GM15510 (cell line): Measurements from ENCODE around the gene SRGAP3.

ENCODE experiments used
- POLR2A ChIP-seq: IDR thresholded peaks from 3 replicates; pipeline ENCODE4 v1.6.1; 2011; ENCODE audit warnings: borderline replicate concordance; ENCODE audit not compliant: insufficient read length; ENCODE audit errors: extremely low read depth

SRGAP3 gene

DNA sequence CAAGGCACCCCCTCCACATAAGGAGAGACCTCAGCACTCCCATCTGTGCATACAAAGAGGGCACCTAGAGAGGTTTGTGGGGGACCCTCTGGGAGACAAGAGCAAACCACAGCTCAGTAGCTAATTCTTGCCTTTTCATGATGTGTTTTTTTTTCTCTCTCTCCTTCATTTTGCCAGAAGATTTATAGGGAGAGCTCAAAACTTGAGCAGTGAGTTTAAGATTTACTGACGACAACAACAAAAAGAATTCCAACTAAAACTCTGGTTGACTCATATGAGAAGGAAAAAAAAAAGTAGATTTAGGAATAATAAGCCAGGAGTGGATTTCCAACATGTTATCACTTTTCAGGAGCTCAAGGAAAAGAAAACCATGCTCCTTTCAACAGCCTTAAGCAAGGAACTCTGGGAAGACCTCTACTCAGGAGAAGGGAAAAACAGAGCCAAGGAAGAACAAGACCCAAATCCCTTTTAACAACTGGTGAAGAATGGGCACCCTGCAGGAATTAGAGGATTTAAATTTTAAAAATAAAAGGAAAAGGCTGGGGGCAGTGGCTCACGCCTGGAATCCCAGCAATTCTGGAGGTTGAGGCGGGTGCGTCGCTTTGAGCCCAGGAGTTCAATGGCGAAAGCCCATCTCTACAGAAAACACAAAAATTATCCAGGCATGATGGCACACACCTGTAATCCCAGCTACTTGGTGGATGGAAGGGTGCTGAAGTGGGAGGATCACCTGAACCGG, 228.0 kb downstream of the SRGAP3 start:
- TF ChIP-seq POLR2A, result no peak

DNA sequence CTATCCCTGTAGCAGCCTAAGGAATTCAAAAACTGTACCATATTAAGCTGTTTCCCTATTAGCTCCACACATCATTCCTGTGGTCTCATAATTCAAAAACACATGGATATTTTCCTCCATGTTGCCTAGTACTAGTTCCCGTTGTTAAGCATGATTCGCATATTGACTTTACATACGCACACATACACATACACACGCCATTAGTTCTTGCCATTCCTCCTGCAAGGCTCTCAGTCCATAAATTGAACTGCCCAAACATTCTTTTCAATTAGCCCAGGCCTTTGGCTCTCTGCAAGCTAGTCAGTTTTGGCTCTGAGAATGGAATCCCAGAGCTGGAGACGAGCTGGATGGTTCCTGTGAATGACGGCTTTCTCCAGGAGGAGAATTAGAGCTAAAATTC, 229.0 kb downstream of the SRGAP3 start:
- TF ChIP-seq POLR2A, result no peak

- no peak for TF ChIP-seq POLR2A
Observed at GRCh38 chr3:9019259-9019961, 230.0 kb downstream of the SRGAP3 start.

DNA sequence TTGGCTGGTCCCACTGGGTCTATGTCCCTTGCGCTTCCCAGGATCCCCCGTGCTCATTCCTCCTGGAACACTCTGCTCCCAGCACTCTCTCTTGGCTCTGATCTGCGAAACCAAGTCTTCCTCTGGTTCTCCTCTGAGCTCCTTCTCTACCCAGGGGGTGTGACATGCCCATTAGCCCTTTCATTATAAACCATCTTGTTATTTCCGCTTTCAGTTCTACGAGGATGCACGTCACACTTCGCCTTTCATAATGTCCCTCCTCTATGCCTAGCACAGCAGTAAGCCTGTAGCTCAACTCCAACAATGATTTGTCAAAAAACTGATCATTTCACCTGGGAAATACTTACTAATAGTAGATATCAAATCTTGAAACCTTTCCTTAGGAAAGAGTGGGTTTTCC, 234.2 kb downstream of the SRGAP3 start:
- TF ChIP-seq POLR2A, result no peak

DNA sequence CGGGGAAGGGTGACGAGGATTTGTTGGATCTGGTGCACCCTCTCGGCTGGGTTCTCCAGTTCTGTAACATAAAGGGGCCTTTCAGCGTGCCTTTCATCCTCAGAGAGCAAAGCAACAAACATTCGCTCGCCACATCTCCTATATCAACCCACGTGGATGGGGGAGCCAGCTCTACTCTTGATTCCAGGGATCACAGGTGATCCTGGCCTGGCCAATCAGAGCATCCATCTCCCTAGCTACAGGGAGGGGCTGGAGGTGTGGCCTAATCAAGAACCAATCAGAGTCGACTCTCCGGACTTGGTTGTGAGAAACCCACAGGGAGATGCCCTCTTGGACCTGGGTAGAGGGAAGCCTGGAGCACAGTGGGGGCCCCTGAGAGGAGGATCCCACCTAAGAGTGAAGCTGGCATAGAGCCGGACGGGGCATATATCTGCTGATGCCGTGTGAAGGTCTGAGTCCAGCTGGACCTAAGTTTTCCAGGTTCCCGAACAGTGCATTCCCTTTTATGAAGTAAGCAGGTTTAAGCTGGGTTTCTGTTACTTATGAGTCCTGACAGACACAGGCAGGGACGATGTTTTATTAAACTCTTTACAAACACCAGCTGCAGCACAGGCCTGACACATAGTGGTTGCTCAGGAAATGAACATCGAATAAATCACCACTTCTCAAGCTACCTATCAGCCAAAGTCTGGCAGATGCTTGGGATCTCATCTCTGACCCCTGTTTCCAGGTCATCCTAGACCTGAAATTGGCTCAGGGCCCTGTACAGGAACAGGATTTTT, 235.5 kb downstream of the SRGAP3 start:
- no peak for TF ChIP-seq POLR2A

- TF ChIP-seq POLR2A, result no peak
Observed at GRCh38 chr3:9012521-9012920, 236.9 kb downstream of the SRGAP3 start.

DNA sequence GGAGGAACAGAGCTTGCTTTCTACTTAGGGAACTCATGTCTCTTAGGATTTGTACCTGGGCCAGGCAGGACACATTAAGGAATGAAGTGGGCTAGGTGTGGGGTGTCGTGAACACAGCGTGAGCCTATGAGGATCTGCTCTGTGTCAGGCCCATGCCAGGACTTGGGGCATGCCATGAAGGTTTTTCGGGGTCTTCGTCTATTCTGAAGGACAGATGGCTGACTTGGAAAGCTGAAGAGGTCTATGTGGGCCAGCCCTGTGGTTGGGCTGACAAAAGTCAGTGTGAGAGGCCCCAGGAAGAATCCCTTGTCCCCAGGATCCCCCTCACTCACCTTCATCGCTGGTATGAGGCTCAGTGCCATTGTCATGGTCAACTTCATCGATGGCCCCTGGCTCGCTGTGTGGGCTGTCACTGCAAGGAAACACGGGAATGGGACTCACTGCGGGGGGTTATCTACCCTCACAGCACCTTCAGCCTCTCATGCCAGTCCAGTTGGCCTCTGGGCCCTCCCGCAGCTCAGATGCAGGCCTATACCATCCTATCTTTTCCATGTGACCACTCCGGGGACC, 239.4 kb downstream of the SRGAP3 start:
- no peak for TF ChIP-seq POLR2A

DNA sequence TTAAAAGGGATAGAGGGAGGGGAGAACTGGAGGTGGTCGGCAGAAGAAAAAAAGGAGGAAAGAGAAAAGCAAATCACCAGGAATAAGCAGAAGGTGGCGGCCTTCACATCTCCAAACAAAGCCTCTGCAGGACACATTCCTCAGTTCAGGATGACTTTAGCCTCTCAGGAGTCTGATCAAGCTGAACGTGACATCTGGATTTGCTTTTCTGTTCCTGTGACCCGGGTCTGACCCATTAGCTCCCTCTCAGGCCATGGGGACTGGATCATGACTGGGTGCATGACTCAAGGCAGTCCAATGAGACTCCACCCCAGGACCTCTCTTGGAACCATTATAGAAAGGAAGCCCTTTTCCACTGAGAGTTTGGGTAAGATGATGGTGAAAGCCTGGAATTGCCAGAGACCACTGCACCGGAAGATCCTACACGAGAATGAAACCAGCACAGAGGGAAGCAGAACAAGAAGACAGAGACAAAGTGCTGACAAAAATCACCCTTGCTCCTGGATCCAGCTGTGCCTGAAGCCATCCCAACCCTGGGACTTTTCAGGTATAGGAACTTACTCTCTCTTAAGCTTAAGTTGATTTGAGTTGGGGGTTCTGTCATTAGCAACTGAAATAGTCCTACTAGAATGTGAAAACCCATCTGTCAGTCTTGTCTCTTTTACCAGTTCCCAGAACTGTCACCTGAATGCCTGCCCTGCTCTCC, 240.7 kb downstream of the SRGAP3 start:
- no peak for TF ChIP-seq POLR2A

DNA sequence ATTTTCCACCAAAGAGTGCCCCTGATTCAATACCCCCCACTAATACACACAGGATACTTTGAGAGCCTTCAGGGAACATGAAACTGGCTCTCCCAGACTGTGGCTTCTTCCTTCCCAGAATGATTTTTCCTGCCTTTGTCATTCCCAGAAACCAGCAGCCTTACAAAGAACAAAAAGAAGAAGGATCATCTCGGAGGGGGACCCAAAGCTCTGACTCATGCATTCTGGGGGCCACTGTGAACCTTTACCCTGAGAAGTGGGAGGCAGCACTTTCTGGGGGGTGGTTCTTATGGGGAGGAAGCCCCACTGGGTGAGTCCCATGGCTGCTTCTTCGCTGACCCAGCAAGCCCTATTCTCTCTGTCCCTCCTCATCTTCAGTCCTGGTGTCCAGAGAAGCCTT, 241.5 kb downstream of the SRGAP3 start:
- no peak for TF ChIP-seq POLR2A

DNA sequence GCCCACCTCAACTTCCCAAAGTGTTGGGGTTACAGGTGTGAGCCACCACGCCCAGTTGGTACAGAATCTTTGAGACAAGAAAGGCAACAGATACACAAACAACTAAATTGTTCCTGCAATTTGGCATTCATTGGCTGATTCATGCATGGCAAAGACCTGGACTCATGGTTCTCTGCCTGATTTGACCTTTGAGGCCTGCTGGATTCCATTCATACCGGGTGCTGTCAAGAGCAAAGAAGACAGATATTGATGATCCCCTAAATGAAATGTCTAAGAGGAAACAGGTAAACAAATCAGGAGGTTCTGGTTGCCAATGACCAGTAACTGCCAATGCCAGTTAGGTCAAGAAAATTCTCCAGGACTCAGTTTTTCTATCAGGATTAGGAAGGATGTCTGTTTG, 242.2 kb downstream of the SRGAP3 start:
- no peak for TF ChIP-seq POLR2A

DNA sequence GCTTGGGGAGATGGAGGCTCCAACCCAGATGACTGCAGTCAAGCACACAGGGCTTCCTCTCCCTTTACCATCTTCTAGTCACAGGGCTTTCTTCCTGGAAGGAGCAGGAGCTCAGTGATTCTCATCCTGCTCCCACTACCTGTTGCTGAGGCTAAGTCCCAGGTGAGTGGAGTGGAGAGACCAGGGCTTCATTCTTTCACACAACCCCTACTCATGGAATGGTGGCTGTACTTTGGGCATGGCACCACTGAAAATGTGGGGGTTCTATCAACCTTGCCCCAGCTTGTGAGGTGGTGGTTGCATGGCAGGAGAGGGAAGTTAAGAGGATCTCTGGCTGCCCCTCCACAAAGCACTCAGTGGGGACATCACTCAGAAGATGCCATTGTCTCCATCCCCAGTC, 249.4 kb downstream of the SRGAP3 start:
- TF ChIP-seq POLR2A, result no peak

GRCh38 chr3:8997151-8997550, 252.3 kb downstream of the SRGAP3 start:
- TF ChIP-seq POLR2A, result no peak

GRCh38 chr3:8996681-8997121, 252.7 kb downstream of the SRGAP3 start:
- TF ChIP-seq POLR2A, result no peak

GRCh38 chr3:8996216-8996615, 253.2 kb downstream of the SRGAP3 start:
- no peak for TF ChIP-seq POLR2A
